Naive thymus-derived CD4-positive, alpha-beta T cell (primary cell): Measurements from ENCODE around the gene MBOAT2. TPM values are rescaled to one million over a fixed set of nuclear protein-coding genes. Genes with fewer than 3 reads are reported as not detected.

ENCODE experiments used
- ATAC-seq: fragments of 150-1000 bp; cut with Tn5 transposase; 2 replicates; pipeline ENCODE4 v1.10.0; 2021; ENCODE audit warnings: mild to moderate bottlenecking, moderate library complexity
- CTCF ChIA-PET: fragments of 350-600 bp; sonication (Branson Sonifier 250); formaldehyde crosslinking; loops from one replicate; lab custom pipeline; 2021; ENCODE audit warnings: antibody characterized with exemption; lab: Charles Lee
- POLR2A ChIA-PET: fragments of 350-600 bp; sonication (Branson Sonifier 250); formaldehyde crosslinking; loops from one replicate; lab custom pipeline; 2021; ENCODE audit warnings: antibody characterized with exemption, inconsistent platforms; lab: Charles Lee
- DNase-seq, 9 donors: peaks; one replicate each; pipeline versions ENCODE4 v3.0.0 to v3.0.0-alpha.2; 2020 to 2022; ENCODE audit warnings: mixed read lengths in 1 of 9
- H3K27ac ChIP-seq: one replicate; pipeline ENCODE4 v1.7.0; 2013; ENCODE audit warnings: mild to moderate bottlenecking, low read depth, low read length, moderate library complexity
- H3K27me3 ChIP-seq, 2 donors: one replicate each; pipeline ENCODE4 v1.7.0; 2013; ENCODE audit warnings: low read length in 2 of 2, mild to moderate bottlenecking in 2 of 2, moderate library complexity in 2 of 2; ENCODE audit not compliant: control insufficient read depth in 2 of 2, insufficient read depth in 2 of 2
- H3K36me3 ChIP-seq, 3 experiments: 1 replicate in 2 of 3; 2 replicates in 1 of 3; pipeline ENCODE4 v1.7.0; 2013; ENCODE audit warnings: low read length in 3 of 3, mild to moderate bottlenecking in 3 of 3, moderate library complexity in 1 of 3; ENCODE audit not compliant: insufficient read depth in 3 of 3, control insufficient read depth in 2 of 3
- H3K4me1 ChIP-seq, 2 donors: one replicate each; pipeline ENCODE4 v1.7.0; 2013; ENCODE audit warnings: low read length in 2 of 2, mild to moderate bottlenecking in 2 of 2, moderate library complexity in 1 of 2; ENCODE audit not compliant: control insufficient read depth in 2 of 2, insufficient read depth in 2 of 2
- H3K4me3 ChIP-seq: 2 replicates; pipeline ENCODE4 v1.7.0; 2013; ENCODE audit warnings: mild to moderate bottlenecking, low read length
- H3K9me3 ChIP-seq, 3 experiments: 1 replicate in 2 of 3; 2 replicates in 1 of 3; pipeline ENCODE4 v1.7.0; 2013; ENCODE audit warnings: low read length in 3 of 3; ENCODE audit not compliant: control insufficient read depth in 2 of 3
- H3K27ac Mint-ChIP-seq, 9 donors: one replicate each; pipeline ENCODE4 v1.8.0; 2020 to 2022; ENCODE audit warnings: mixed read lengths in 9 of 9, mild to moderate bottlenecking in 8 of 9, moderate library complexity in 5 of 9, inconsistent platforms in 2 of 9
- H3K27me3 Mint-ChIP-seq, 5 donors: one replicate each; pipeline ENCODE4 v1.8.0; 2021 to 2022; ENCODE audit warnings: mixed read lengths in 5 of 5, mild to moderate bottlenecking in 1 of 5
- H3K36me3 Mint-ChIP-seq, 5 donors: one replicate each; pipeline ENCODE4 v1.8.0; 2020 to 2022; ENCODE audit warnings: mixed read lengths in 5 of 5, mild to moderate bottlenecking in 3 of 5, inconsistent platforms in 1 of 5
- H3K4me1 Mint-ChIP-seq, 7 donors: one replicate each; pipeline ENCODE4 v1.8.0; 2020 to 2022; ENCODE audit warnings: mixed read lengths in 7 of 7, mild to moderate bottlenecking in 3 of 7, inconsistent platforms in 1 of 7
- H3K4me3 Mint-ChIP-seq, 10 donors: one replicate each; pipeline ENCODE4 v1.8.0; 2020 to 2022; ENCODE audit warnings: mild to moderate bottlenecking in 10 of 10, mixed read lengths in 10 of 10, moderate library complexity in 6 of 10, inconsistent platforms in 2 of 10
- H3K9me3 Mint-ChIP-seq, 11 donors: one replicate each; pipeline ENCODE4 v1.8.0; 2020 to 2022; ENCODE audit warnings: mixed read lengths in 11 of 11, mild to moderate bottlenecking in 4 of 11, inconsistent platforms in 1 of 11, moderate library complexity in 1 of 11
- intact Hi-C, 2 donors: fragments of 100-400 bp; cut with micrococcal nuclease; formaldehyde crosslinking; loops; one replicate each; pipeline ENCODE4 v1.15.1; 2023
- polyA plus RNA-seq, 2 donors: library from polyadenylated mRNA; unstranded; fragments of 300-500 nt; fragmentation: Illumina TruSeq; gene quantifications; one replicate each; pipeline ENCODE4 v1.2.3, GENCODE V29; 2021
- total RNA-seq, 6 experiments: library from RNA in 5 of 6; stranded (reverse) in 5 of 6; gene quantifications; 1 replicate in 5 of 6; 2 replicates in 1 of 6; pipeline ENCODE4 v1.2.3 and lab custom pipeline; 2021 to 2026

MBOAT2 gene
- total and polyA plus RNA-seq, 7 experiments from 2014 or later: 0.90 to 6.0 (median 1.9) TPM

DNA sequence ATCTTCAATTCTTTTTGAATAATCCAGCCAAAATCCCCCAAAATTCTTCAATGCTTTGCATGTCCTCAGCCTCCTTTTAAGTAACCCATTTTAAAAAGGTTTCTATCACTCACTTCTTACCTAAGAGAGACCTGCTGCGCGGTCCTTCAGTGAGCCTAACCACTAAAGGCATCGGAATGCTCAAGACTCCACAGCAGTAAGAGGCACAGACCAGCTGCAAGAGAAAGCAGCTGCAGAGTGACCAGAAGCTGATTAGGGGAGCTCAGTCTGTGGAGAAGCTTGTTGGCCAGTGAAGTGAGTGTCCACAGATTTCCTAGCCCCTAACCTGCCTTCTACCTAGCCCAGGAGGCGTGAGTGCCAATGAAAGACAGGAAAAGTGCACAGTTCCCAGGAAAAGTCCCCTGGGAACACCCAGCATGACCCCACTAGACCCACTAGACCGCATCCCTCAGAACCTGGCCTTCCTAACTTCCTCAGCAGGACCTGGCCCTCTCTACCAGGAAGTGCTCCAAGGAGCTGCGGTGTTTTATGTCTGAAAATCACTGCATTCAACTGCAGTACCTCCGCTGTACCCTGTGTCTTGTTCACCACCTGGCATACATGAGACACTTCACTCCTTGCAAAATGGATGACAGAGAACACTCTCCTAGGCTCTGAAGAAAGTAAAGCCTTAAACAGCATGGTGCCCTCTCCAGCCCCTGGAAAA lies 10.1 kb downstream of the MBOAT2 start:
- Mint-ChIP-seq H3K27me3 (peaks cover 0 to 39% (median 12%) of the 10 kb centered on the region in 5 donors), H3K27ac (no peak overlapping the region), H3K36me3 (no peaks in the 10 kb centered on the region), H3K4me1 (peaks cover 0 to 2% (median 0%) of the 10 kb centered on the region in 7 donors), H3K9me3 (no peaks in the 10 kb centered on the region), H3K4me3 (no peak overlapping the region)
- no peaks in the 10 kb centered on the region for H3K9me3 ChIP-seq
- H3K27me3 ChIP-seq: no peaks in the 10 kb centered on the region
- POLR2A ChIA-PET: interaction anchor here (0.9 kb wide), 1 partner anchor 9 kb away, joined by 3 read pairs; no protein-coding TSS in a partner anchor
- DNase-seq: no peak
- no peak overlapping the region for H3K27ac ChIP-seq
- CTCF ChIA-PET: no interaction called here
- no peaks in the 10 kb centered on the region for H3K4me1 ChIP-seq
- no peak overlapping the region for H3K4me3 ChIP-seq
- H3K36me3 ChIP-seq: no peaks in the 10 kb centered on the region
- intact Hi-C loops: no loop called here
- ATAC-seq: no peak

DNA sequence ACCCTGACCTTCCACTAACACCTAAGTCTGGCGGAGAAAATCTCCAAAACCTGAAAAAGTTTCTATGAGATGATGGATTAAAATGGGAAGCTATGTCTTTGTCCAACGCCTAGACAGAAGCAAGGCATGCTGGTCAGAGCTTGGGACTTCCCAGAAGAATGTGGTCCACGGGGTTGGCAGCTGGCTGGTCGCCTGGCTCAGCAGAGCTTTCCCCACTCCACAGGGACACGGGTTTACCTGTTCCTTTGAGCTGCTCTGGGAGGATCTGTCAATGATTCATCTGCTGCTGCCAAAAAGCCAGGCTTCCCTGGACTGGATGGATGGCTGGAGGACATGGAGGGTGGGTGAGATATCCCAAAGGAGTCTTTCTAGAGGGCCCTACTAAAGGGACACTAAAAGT lies 10.8 kb downstream of the MBOAT2 start:
- H3K27ac Mint-ChIP-seq: no peak overlapping the region
- no peaks in the 10 kb centered on the region for H3K9me3 ChIP-seq
- ChIA-PET CTCF (no interaction called here), POLR2A (interaction anchor here (0.9 kb wide), 1 partner anchor 9 kb away, joined by 3 read pairs; no protein-coding TSS in a partner anchor)
- ATAC-seq (no peak), DNase-seq (no peak)
- H3K36me3 ChIP-seq: no peaks in the 10 kb centered on the region
- no peak overlapping the region for H3K27ac ChIP-seq
- H3K36me3 Mint-ChIP-seq: no peaks in the 10 kb centered on the region
- H3K9me3 Mint-ChIP-seq: no peaks in the 10 kb centered on the region
- no peak overlapping the region for H3K4me3 ChIP-seq
- peaks cover 0 to 34% (median 12%) of the 10 kb centered on the region in 5 donors for H3K27me3 Mint-ChIP-seq
- H3K4me3 Mint-ChIP-seq: no peak overlapping the region
- H3K4me1 Mint-ChIP-seq: peaks cover 0 to 2% (median 0%) of the 10 kb centered on the region in 7 donors
- H3K4me1 ChIP-seq: no peaks in the 10 kb centered on the region
- intact Hi-C loops: no loop called here
- H3K27me3 ChIP-seq: no peaks in the 10 kb centered on the region

- no peak for DNase-seq
- Histone ChIP-seq H3K27me3 (peaks cover 0 to 4% of the 10 kb centered on the region in 2 donors), H3K9me3 (no peaks in the 10 kb centered on the region), H3K4me1 (no peaks in the 10 kb centered on the region), H3K27ac (no peak overlapping the region), H3K4me3 (no peak overlapping the region), H3K36me3 (no peaks in the 10 kb centered on the region)
- peaks cover 0 to 6% (median 0%) of the 10 kb centered on the region in 7 donors for H3K4me1 Mint-ChIP-seq
- ChIA-PET POLR2A (no interaction called here), CTCF (no interaction called here)
- H3K36me3 Mint-ChIP-seq: no peaks in the 10 kb centered on the region
- intact Hi-C loops: no loop called here
- H3K4me3 Mint-ChIP-seq: no peak overlapping the region
- H3K9me3 Mint-ChIP-seq: no peaks in the 10 kb centered on the region
- no peak overlapping the region for H3K27ac Mint-ChIP-seq
- ATAC-seq: no peak
- H3K27me3 Mint-ChIP-seq: peaks cover 0 to 32% (median 12%) of the 10 kb centered on the region in 5 donors
Observed at GRCh38 chr2:8989536-8990079, 13.9 kb downstream of the MBOAT2 start.

DNA sequence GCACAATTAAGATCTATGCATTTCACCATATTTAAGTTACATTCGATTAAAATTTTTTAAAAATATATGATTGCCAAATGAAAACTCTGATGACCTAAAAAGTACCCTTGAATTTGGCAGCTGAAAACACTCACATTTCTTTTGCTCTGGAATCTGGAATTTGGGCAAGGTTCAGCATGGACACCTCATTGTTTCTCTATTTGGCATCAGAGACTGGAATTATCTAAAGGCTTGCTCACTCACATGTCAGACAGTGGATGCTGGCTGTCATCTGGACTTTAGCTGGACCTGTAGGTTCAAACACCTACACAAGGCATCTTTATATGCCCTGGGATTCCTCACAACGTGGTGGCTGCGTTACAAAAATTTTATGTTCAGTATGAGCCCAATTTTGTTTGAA lies 16.1 kb downstream of the MBOAT2 start:
- Histone ChIP-seq H3K4me1 (no peaks in the 10 kb centered on the region), H3K9me3 (no peaks in the 10 kb centered on the region), H3K36me3 (no peaks in the 10 kb centered on the region), H3K27ac (no peak overlapping the region), H3K4me3 (no peak overlapping the region), H3K27me3 (peaks cover 0 to 4% of the 10 kb centered on the region in 2 donors)
- Mint-ChIP-seq H3K4me3 (no peak overlapping the region), H3K27ac (no peak overlapping the region), H3K9me3 (no peaks in the 10 kb centered on the region), H3K4me1 (peaks cover 0 to 6% (median 0%) of the 10 kb centered on the region in 7 donors), H3K27me3 (peaks cover 0 to 32% (median 7%) of the 10 kb centered on the region in 5 donors), H3K36me3 (no peaks in the 10 kb centered on the region)
- no peak for DNase-seq
- POLR2A ChIA-PET: no interaction called here
- intact Hi-C loops: no loop called here
- CTCF ChIA-PET: no interaction called here
- ATAC-seq: no peak

DNA sequence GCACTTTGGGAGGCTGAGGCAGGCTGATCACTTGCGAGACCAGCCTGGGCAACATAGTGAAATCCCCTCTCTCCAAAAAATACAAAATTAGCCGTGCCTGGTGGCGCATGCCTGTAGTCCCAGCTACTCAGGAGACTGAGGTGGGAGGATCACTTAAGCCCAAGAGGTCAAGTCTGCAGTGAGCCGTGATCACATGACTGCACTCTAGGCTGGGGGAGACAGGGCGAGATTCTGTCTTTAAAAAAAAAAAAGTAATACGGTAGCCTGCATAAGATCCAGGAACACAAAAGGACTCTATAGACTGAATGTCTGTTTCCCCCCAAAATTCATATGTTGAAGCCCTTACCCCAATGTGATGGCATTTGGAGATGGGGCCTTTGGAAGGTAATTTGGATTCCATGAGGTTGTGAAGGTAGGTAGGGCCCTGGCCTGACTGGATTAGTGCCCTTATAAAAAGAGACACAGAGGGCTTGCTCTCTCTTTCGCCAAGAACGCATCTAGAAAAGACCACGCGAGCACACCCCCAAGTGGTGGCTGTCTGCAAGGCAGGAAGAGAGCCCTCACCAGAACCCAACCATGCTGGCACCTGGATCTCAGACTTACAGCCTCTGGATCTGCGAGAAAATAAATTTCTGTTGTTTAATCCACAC lies 17.0 kb downstream of the MBOAT2 start:
- Mint-ChIP-seq H3K4me3 (no peak overlapping the region), H3K36me3 (no peaks in the 10 kb centered on the region), H3K27me3 (peaks cover 0 to 25% (median 0%) of the 10 kb centered on the region in 5 donors), H3K9me3 (no peaks in the 10 kb centered on the region), H3K27ac (no peak overlapping the region), H3K4me1 (peaks cover 0 to 6% (median 0%) of the 10 kb centered on the region in 7 donors)
- no peak for ATAC-seq
- intact Hi-C loops: no loop called here
- ChIA-PET POLR2A (no interaction called here), CTCF (no interaction called here)
- peaks cover 0 to 4% of the 10 kb centered on the region in 2 donors for H3K27me3 ChIP-seq
- no peaks in the 10 kb centered on the region for H3K4me1 ChIP-seq
- no peaks in the 10 kb centered on the region for H3K36me3 ChIP-seq
- H3K4me3 ChIP-seq: no peak overlapping the region
- H3K27ac ChIP-seq: no peak overlapping the region
- no peaks in the 10 kb centered on the region for H3K9me3 ChIP-seq
- no peak for DNase-seq

DNA sequence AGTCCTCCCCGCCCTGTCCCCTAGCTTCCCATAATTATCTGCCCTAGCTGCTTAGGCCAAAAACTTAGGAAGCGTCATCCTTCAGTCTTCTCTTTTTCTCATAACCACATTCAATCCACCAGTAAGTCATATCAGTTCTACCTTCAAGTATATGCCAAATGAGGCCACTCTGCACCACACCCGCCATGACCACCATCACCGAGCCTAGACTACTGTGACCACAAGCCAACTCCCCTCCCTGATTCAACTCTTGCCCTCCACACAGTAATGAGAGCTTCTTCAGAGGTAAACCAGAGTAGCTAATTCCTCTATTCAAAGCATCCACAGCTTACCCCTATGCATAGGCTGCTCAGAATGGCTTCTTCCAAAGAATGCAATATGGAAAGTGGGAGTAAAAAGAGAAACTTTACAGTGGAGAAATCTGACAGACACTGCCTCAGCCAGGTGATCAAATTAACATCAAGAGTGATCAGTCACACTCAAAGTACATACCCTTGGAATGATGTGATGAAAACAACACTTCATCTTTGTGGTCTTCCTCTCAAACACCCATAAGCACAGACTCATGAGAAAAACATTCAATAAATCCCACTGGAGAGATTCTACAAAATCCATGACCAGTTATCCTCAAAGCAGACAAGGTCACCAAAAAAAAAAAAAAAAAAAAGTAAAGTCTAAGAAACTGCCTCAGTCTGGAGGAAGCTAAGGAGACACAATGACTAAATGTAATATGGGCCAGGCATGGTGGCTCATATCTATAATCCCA lies 17.7 kb downstream of the MBOAT2 start:
- Histone ChIP-seq H3K27me3 (peaks cover 0 to 4% of the 10 kb centered on the region in 2 donors), H3K9me3 (no peaks in the 10 kb centered on the region), H3K4me3 (no peak overlapping the region), H3K27ac (no peak overlapping the region), H3K4me1 (no peaks in the 10 kb centered on the region), H3K36me3 (no peaks in the 10 kb centered on the region)
- ChIA-PET CTCF (no interaction called here), POLR2A (no interaction called here)
- no peak for DNase-seq
- H3K9me3 Mint-ChIP-seq: no peaks in the 10 kb centered on the region
- no peaks in the 10 kb centered on the region for H3K36me3 Mint-ChIP-seq
- peaks cover 0 to 18% (median 0%) of the 10 kb centered on the region in 5 donors for H3K27me3 Mint-ChIP-seq
- H3K27ac Mint-ChIP-seq: no peak overlapping the region
- no peak overlapping the region for H3K4me3 Mint-ChIP-seq
- H3K4me1 Mint-ChIP-seq: peaks cover 0 to 6% (median 0%) of the 10 kb centered on the region in 7 donors
- intact Hi-C loops: no loop called here
- ATAC-seq: peak; percentile 42
